Erythroblast (primary cell): ENCODE data around the gene LTBP4.

ENCODE experiments used
- GATA1 ChIP-seq: IDR thresholded peaks from 2 replicates; pipeline ENCODE4 v1.6.1; 2011; ENCODE audit warnings: low read depth, mild to moderate bottlenecking, control low read depth, low read length, moderate library complexity
- POLR2A ChIP-seq: IDR thresholded peaks from 2 replicates; pipeline ENCODE4 v1.6.1; 2011; ENCODE audit warnings: mild to moderate bottlenecking, low read length

- TF ChIP-seq POLR2A (no peak), GATA1 (no peak)
Observed at GRCh38 chr19:40659116-40659515, 57.9 kb downstream of the LTBP4 start.
